HG03045 (cell line): ENCODE data around the gene PDE4C.
"Not testable (repeated sequence)": the region's sequence is repeated elsewhere in the genome, so short reads cannot be mapped to it uniquely, and the experiment has no call there.

Source experiments
- ATAC-seq: cut with Tn5 transposase; IDR thresholded peaks from one replicate; pipeline ENCODE4 v1.9.1; 2021; ENCODE audit warnings: mild to moderate bottlenecking, moderate library complexity; ENCODE audit not compliant: unreplicated experiment

Gene PDE4C

DNA sequence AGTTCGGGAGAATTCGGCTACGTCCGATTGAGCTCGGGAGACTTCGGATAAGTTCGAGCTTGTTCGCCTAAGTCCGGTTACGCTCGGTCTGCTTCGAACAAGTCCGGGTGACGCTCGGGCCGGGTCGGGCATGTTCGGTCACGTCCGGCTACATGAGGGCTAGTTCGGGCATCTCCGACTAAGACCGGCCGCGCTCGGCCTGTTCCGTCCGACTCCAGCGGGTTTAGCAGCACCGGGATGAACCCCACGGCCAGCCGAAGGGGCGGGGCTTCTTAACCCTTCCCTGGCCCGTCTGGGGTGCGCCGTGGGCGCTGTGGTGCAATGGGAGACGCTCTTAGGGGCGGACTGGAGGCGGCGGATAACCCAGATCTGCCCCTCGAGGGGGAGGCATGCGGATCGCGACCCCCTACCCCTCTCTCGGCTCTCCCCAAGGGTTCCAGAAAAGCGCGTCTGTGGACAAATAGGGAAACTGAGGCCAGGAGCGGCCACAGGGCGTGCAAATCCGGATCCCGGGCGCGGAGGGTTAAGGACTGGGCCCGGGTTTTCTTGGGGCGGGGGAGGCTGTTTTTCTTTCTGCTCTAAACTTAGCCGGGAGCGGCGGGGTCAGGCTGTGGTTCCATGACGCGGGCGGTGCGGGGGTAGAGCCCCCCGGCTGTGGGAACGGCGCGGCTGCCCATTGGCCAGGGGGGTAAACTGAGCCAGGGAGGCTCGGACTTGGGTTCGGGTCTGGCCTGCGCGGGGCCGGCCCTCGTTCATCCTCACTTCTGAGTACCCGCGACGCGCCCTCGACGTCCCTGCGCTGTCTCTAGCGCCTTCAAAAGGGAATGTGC lies 1.5 kb downstream of the PDE4C start:
- ATAC-seq = peak; percentile 86

DNA sequence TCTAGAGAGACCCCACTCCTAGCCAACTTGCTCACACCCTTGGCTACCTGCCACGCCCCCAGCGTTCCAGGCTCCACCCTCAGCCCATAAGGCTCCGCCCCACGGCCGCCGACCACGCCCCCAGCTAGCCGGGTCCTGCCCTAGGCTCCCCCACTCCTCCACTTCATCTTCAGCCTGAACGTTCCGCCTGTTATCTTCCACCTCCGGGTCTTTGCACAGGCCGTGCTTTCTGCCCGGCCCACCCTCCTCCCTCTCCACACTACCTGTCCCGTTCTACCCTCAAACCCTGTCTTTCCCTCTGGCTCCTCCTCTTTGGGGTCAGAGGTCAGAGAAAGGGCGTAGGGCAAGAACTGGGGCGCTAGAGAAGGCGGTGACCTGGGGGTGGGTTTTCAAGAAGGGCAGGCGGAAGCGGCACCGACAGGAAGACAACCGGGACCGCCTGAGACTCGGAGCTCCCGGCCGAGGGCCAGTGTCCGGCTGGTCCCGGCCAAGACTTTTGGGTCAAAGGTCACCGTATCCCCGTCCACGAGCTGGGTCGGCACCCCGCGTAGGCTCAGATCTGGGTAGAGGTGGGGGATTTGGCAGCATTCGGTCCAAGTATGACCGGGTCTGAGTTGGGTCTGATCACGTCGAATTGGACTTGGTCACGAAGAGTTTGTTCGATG lies 2.2 kb downstream of the PDE4C start:
- no peak for ATAC-seq

DNA sequence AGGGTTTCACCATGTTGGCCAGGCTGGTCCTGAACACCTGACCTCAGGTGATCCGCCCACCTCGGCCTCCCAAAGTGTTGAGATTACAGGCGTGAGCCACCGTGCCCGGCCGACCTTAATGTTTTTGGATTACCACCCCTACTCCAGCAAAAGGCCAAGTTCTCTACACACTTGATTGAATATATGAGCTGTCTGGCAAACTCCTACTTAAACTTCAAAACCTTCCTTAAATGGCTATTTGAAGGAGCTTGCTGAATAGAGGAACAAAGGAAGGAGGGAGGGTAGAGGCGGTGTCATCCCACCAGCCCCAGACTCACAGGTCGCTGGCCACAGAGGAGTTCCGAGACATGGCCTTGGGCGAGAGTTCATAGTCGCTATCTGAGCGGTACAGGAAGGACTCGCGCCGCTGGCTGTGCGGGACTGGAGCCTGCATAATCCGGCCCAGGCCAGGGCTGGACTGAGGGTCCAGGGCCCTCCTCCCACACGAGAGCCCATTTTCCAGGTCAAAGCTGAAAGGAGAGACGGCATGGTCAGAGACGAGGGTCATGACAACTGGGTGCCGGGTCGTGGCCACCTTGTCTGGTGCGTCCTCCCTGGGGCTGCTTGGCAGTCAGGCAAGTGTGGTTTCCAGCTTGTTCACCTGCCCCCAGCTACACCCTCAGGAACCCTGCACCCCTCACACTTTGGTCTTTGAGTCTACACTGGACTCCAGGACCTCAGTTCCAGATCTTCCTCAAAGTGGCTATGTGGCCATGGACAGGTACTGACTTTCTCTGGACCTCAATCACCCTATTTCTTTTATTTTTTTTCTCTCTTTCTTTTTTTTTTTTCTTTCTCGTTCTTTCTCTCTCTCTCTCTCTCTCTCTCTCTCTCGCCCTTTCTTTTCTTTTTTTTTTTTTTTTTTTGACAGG lies 4.2 kb downstream of the PDE4C start:
- ATAC-seq = no peak

DNA sequence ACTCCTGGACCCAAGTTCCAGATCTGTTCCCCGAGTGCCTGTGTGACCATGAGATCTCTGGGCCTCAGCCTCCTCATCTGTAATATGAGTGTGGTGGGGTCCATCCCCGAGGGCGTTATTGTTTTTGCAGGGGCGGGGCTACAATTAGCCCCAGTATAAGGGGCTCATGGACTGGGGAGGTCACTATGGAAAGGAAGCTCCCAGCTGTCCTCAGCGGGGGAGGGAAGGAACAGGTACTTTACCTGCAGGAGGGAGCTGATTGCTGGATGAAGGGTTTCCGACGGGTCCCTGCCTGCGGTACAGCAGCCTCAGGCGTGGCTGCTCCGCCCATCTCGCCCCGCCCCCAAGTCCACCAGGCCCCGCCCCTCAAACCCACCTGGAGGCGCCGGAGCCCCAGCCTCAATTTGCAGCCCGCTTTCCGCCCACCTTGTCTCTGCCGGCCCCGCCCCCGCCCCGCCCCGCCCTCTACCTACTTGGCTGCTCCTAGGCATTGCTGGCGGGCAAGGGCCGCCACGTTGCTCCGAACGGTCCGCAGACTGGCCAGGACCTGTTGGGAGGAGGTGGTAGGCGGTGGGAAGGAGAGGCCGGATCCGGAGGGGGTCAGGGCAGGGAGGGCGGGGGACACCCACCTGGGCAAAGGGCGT lies 5.5 kb downstream of the PDE4C start:
- ATAC-seq = no peak

DNA sequence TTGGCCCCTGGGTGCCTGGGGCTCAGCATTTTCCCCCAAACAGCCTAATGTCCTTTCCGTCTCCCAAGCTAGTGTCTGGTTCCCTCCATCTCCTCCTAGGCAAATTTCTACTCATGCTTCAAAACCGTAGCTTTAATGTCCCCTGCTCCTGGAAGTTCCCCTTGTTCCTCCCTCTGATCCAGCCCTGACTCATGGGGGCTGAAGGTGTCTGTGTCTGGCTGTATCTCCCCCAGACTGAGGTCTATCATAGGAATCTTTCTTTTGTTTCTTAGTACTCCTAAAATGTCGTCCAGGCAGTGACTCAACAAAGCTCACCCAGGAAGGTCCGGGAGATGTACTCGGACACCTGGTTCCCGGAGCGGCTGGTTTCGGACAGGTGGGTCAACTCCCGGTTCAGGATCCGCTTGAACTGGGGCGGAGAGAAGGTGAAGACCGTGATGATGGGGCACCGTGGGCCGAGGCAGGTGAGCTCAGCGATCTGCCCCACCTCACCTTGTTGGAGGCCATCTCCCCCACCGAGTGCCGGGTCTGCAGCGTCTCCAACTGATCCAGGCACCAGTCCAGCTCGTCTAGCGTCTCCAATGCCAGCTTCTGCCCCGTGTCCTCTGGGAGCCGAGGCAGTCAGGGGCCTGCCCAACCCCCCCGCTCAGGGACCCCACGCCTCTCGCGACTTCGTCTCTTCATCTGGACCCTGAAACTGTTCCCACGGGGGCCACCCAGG lies 6.2 kb downstream of the PDE4C start:
- no peak for ATAC-seq

DNA sequence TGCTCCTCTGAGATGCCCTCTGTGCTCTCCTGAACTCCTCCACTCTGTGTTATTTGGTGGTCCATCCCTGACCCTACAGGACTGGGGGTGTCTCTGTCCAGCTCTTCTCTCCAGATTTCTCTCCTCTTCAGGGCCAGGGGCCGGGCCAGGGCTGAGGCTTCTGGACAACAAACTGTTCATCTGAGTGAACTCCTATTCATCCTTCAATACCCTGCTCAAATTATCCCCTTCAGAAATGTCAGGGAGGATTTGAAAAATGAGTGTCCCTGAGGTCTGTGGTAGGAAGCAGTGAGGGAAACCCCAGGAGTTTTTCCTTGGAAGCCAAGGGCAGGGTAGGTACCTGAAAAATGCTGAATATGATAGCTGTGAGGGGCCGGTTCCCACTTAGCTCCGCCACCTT lies 7.6 kb downstream of the PDE4C start:
- ATAC-seq = no peak

DNA sequence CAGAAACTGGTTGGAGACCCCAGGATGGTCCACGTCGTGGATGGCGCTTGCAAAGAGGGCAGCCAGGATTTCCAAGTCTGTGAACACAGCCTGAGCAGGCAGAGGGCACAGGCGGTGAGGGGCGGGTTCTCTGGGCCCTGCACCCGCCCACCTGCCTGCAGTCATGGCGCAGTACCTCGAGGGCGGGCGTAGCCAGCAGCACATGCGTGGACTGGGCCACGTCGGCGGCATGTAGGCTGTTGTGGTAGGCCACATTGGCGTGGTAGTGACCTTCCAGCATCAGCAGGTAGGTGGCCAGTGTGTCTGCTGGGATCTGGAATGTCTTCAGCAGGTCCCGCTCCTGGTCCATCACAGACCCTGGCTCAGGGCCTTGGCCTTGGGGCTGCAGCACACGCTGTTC lies 8.1 kb downstream of the PDE4C start:
- ATAC-seq = no peak

DNA sequence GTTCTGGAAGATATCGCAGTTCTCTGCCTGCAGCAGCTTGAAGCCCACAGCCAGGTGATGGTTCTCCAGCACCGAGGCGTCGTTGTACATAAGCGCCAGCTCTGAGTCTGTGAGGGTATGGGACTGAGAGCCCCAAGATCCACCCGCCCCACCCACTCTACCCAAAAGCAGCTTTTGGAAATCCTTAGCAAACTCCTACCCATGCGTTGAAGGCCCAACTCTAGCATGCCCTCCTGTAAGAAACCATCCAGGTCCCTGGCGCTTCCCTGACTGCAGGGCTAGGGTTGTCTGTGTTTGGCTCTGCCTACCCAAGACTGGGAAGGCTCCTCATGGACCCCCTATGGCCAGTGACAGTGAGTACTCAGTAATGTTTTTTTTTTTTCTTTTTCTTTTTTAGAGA lies 9.4 kb downstream of the PDE4C start:
- ATAC-seq = no peak

DNA sequence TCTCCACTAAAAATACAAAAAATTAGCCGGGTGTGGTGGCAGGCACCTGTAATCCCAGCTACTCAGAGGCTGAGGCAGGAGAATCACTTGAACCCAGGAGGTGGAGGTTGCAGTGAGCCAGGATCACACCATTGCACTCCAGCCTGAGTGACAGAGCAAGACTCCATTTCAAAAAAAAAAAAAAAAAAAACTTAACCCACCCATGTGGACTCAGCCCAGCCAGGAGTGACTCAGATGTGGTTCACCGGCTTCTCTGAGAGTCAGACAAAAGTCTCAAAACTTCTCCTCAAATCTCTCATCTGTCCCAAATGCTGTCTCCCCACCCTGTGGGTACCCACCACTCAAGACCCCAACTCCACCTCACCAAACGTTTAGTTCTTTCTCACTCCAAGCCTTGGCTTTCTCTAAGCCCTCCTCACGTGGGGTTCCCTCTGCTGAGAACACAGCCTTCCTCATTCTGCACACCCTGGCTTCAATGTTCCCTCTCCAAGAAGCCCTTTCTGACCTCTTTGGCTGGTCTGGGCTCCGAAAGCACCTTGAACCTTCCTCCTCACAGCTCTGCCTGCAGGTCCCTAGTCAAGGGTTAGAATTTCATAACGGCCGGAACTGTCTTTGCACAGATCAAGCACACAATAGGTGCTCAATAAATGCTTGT lies 11.3 kb downstream of the PDE4C start:
- ATAC-seq = no peak

DNA sequence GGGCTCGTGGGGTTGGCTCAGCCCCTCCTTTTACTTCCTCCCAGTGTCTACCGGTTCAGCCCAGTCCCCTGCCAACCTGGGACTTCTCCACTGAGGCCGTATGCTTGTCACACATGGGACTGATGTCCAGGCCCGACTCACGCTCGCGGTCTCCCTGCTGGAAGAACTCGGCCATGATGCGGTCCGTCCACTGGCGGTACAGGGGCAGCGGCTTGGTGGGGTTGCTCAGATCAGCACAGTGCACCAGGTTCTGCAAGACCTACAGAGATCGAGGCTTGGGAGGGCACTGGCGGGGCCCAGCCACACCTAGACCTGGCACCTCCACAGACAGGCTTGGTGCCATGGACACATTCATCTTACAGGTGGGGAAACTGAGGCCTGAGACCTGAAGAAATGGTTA lies 14.6 kb downstream of the PDE4C start:
- ATAC-seq = no peak

DNA sequence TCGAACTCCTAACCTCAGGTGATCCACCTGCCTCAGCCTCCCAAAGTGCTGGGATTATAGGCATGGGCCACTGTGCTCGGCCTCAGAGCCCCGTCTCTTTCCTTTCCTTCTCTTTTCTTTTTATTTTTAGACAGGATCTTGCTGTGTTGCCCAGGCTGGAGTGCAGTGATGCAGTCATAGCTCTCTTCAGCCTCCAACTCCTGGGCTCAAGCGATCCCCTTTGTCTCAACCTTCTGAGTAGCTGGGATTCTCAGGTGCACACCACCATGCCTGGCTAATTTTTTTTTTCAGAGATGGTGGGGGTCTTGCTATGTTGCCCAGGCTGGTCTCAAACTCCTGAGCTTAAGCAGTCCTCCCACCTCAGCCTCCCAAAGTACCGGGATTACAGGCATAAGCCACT lies 16.3 kb downstream of the PDE4C start:
- not testable (repeated sequence) for ATAC-seq

DNA sequence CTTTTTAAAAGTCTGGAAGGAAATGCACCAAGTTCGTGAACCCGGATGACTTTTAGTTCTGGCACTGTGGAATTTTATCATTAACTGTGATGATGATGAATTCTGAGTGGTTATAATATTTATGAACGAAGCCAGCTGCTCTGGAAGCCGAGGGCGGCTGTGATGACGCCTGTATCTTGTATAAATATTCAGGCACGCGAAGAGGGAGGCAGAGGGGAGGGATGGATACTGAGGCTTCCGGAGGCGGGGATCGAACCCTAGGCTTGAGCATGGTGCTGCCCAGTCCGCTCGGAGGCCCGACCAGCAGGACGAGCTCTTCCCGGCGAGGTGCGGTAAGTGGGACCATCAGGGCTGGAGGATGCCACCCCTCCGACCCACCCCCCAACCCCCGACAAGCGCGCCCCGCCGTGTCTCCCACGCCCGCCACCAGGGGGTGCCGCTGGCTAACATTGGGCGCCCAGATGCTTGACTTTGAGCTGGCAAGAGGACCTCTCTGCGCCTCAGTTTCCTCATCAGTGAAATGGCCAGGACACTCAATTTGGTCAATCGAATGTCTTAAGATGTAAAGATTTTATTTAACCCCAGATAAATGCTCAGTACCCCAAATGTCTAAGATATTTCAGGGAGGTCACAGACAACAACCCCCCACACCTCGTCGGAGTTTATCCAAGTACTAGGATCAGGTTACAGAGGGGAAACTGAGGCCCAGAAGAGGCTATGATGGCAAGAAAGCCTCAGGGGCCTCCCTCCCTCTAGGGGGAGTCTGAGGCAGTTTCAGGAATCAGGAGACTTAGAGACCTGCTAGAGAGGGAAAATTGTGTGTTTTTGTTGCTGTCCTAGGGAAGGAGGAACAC lies 17.9 kb downstream of the PDE4C start:
- ATAC-seq = no peak

DNA sequence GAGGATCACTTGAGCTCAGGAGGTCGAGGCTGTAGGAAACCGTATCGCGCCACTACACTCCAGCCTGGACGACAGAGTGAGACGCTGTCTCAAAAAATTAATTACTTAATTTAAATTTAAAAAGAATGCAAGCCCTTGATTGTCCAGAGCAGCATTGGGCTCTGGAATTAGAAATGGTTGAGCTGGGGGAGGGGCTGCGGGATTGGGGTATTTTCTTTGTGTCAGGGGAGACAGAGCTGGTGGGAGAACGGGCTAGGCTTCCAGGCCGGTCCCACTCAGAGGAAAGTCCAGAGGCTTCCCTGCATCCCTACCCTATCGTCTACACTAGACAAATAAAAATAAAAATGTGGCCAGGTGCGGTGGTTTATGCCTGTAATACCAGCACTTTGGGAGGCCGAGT lies 20.2 kb downstream of the PDE4C start:
- no peak for ATAC-seq

DNA sequence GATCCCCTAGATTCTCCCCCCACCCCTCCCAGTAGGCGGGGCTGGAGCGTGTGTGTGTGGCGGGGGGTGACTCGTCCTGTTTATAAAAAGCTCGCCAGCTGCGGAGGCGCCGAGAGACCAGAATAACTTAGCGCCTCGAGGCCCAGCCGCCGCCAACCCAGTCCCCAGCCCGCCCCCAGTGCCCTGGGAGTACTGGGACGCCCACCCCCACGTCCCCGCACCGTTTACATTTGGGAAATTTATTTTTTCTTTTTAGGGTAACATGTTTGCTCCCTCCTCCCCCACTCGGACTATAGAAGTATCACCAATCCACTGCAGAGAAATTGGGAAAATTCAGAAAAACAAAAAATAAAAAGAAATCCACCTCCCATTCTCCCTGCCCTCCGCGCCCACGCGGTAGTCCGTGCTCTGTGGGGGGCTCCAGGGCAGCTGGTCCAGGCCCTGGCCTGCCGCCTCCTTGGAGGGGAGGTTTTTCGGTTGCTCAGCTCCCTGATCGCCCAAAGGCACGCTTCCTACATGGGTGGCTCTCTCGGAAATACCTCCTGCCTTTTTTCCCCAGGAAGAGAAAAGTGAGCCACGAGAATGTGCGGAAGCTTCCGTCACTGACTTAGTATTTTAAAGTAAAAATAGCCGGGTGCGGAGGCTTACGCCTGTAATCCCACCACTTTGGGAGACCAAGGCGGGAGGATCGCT lies 20.9 kb downstream of the PDE4C start:
- ATAC-seq = no peak

DNA sequence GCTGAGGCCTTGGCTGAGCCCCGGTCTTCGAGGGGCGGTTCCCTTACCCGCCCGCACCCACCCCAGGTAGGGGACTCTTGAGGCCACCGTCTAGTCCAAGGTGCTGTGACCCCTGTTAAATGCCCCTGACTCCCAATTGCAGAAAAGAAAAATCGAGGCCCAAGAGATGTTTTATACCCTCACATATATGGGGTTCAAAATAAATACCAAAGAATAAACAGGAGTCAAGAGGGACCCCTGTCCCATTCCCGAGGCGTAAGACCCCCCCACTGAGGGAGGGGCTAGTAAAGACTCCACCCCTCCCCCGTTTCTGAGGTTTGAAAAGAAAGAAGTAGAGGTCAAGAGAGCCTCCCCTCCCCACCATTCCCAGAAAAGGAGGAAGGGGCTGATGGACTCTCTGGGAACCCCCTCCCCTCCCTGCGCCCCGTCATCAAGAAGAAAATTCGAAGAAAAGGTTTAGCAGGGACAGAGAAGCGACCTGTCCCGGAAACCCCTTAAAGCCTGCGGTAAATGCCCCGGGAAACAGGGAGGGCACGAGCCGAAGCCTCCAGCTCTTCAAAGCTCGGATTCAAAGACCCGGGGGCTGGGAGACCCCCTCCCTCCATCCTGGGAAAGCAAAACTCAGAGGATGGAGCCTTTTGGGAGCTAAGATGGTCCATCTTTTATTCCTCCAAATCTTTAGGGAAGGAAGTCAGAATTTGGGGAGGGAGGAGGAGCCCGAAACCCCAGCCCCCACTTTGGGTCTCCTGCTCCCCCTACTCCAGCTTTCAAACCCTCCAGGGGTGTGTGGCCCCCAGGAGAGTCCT lies 21.6 kb downstream of the PDE4C start:
- peak; percentile 21 for ATAC-seq

DNA sequence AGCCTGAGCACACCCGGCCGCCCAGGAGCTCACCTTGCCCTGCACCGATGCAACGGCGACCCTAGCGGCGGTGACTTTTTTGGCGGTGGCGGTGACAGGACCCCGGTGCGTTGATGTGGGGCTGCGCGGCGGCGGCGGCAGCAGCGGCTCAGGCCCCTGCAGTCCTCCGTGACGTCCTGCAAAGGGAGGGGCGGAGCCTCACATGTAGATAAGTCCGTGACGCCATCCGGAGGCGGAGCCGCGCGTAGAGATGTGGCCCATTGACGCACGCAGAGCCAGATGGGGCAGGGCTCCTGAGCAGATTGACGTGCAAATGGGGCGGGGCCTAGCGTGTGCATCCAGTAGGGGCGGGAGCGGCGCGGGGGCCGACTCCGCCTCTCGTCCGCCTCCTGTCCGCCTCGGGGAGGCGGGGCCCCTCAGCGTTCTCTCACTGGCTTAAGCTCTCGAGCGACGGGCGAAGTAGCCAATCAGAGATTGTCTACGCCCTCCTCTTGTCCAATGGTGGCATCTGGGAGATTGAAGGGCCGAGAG lies 22.3 kb downstream of the PDE4C start, which contains the start of gene RAB3A:
TSS of gene RAB3A (minus strand) at position 180 of the 531 bp plus-strand sequence. CDS start 1,302 bp downstream, outside the sequence.
- peak; percentile 86 for ATAC-seq

DNA sequence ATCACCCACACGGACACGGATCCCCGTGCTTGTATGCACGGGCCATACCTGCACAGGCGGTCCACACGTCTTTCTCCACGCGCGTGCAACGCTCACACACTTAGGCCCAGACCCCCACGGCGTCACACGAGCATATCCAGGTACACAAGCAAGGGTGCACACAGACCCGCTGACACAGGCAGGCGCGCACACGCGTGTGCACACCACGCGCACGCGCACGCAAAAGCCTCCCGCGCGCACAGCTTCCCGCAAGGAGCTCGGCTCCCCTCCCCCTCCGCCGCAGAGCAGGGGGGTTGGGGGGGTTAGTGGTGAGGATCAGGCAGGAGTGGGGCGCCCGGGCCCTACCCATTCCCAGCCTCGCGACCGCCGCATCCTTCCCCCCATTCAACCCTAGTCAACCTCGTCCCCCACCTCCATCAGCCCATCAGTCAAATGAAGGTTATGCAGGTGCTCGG lies 22.8 kb downstream of the PDE4C start:
- ATAC-seq = no peak
